Thyroid gland (tissue), 4 donors: Measurements from ENCODE around the gene ATP6V1C2.

ENCODE experiments used
- POLR2A ChIP-seq, 2 donors: fragments of 450-650 bp; IDR thresholded peaks; one replicate each; pipeline ENCODE4 v1.6.1; 2017; ENCODE audit warnings: antibody characterized with exemption in 2 of 2, mild to moderate bottlenecking in 2 of 2, moderate library complexity in 1 of 2
- TF ChIP-seq, protein P1 (sequence below), 6 experiments: fragments of 200-600 bp in 3 of 6; fragments of 450-650 bp in 3 of 6; sonication (generic) in 3 of 6; IDR thresholded peaks; one replicate each; pipeline ENCODE4 v1.5.1; 2016 to 2019; ENCODE audit warnings: antibody characterized with exemption in 6 of 6, mild to moderate bottlenecking in 2 of 6, inconsistent platforms in 1 of 6, moderate library complexity in 1 of 6

DNA sequence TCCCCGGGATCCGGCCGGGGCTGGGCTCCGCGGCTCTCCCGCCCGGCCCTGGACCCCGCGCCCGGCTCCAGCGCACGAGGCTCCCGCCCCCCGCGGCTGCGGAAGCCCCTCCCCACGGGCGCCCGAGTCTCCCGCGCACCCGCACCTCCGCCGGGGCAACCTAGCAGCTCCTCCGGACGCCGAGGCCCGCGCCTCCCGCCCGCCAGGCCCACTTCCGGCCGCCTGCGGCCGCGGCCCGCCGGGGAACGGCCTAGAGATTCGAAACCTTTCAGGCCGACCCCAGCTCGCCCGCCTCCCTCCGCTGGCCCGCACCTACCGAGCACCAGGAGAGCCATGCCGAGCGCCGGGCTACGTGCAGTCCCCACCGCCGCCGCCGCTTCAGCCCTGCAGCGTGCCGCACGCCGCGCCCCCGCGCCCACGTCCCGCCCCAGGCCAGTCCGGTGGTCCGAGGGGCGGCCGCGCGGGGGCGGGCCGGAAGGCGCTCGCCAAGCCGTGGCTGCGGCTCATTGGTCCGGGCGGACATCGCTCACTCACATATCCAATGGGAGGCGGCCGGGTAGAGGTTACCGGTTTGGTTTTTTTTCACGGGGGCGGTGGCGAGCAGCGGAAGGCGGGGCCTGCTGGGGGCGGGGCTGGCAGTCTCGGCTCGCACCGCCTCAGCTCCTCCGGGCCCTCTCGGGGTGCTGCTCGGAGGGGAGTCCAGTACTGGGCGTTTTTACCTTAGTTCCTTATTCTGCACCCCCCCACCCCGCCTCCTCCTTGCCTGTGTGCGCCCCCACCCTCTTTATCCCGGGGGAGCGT, 91.1 kb downstream of the ATP6V1C2 start, which contains the start of gene PDIA6:
- TF ChIP-seq, protein P1, sequence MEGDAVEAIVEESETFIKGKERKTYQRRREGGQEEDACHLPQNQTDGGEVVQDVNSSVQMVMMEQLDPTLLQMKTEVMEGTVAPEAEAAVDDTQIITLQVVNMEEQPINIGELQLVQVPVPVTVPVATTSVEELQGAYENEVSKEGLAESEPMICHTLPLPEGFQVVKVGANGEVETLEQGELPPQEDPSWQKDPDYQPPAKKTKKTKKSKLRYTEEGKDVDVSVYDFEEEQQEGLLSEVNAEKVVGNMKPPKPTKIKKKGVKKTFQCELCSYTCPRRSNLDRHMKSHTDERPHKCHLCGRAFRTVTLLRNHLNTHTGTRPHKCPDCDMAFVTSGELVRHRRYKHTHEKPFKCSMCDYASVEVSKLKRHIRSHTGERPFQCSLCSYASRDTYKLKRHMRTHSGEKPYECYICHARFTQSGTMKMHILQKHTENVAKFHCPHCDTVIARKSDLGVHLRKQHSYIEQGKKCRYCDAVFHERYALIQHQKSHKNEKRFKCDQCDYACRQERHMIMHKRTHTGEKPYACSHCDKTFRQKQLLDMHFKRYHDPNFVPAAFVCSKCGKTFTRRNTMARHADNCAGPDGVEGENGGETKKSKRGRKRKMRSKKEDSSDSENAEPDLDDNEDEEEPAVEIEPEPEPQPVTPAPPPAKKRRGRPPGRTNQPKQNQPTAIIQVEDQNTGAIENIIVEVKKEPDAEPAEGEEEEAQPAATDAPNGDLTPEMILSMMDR (IDR thresholded peaks at IDR 0.05), result peak in 4 of 6 experiments; percentile 13 to 50 (median 39)
- TF ChIP-seq POLR2A (IDR thresholded peaks at IDR 0.05), result peak; percentile 87 to 96
